Endothelial cell of umbilical vein (primary cell): ENCODE measurements around the gene JAKMIP1.

Experiments used
- MYC ChIP-seq: IDR thresholded peaks from one replicate; pipeline ENCODE4 v1.6.1; 2011; ENCODE audit warnings: mild to moderate bottlenecking, low read depth, low read length
- POLR2A ChIP-seq: IDR thresholded peaks from 2 replicates; pipeline ENCODE4 v1.6.1; 2012; ENCODE audit warnings: low read depth, mild to moderate bottlenecking, control low read depth, low read length
- TF ChIP-seq, protein P1 (sequence below), 2 donors: IDR thresholded peaks; 1 replicate in 1 of 2; 2 replicates in 1 of 2; pipeline ENCODE4 v1.5.1; 2011; ENCODE audit warnings: low read length in 2 of 2, mild to moderate bottlenecking in 2 of 2, moderate library complexity in 2 of 2, control low read depth in 1 of 2, inconsistent platforms in 1 of 2, low read depth in 1 of 2; ENCODE audit not compliant: insufficient read depth in 1 of 2; ENCODE audit errors: extremely low read depth in 1 of 2

GRCh38 chr4:6239486-6239885, 39.1 kb upstream of the JAKMIP1 start:
- TF ChIP-seq POLR2A, result no peak
- TF ChIP-seq, protein P1, sequence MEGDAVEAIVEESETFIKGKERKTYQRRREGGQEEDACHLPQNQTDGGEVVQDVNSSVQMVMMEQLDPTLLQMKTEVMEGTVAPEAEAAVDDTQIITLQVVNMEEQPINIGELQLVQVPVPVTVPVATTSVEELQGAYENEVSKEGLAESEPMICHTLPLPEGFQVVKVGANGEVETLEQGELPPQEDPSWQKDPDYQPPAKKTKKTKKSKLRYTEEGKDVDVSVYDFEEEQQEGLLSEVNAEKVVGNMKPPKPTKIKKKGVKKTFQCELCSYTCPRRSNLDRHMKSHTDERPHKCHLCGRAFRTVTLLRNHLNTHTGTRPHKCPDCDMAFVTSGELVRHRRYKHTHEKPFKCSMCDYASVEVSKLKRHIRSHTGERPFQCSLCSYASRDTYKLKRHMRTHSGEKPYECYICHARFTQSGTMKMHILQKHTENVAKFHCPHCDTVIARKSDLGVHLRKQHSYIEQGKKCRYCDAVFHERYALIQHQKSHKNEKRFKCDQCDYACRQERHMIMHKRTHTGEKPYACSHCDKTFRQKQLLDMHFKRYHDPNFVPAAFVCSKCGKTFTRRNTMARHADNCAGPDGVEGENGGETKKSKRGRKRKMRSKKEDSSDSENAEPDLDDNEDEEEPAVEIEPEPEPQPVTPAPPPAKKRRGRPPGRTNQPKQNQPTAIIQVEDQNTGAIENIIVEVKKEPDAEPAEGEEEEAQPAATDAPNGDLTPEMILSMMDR (IDR thresholded peaks at IDR 0.05; ENCODE audit: extremely low read depth in 1 of 2, insufficient read depth in 1 of 2, low read depth in 1 of 2, low read length in 2 of 2), result no peak
- no peak for TF ChIP-seq MYC
